ENCODE measurements around the gene COL18A1. TPM values are rescaled to one million over a fixed set of nuclear protein-coding genes. Genes with fewer than 3 reads are reported as not detected.

COL18A1 gene
- total RNA-seq, 1 experiment from 2014 or later, result 3.3 TPM

- Histone ChIP-seq H3K27me3 (replicated peaks; ENCODE audit: insufficient read depth, low read depth, low read length, poor library complexity) (peaks cover 19% of the 10 kb centered on the region), H3K4me3 (ENCODE audit: low read depth, low read length, poor library complexity, severe bottlenecking) (no peak overlapping the region), H3K9me3 (ENCODE audit: low read depth, low read length, poor library complexity, severe bottlenecking) (peaks cover 6% of the 10 kb centered on the region), H3K27ac (ENCODE audit: low read depth, low read length, poor library complexity, severe bottlenecking) (no peak overlapping the region), H3K4me1 (ENCODE audit: insufficient read depth, low read length, poor library complexity, severe bottlenecking) (no peaks in the 10 kb centered on the region), H3K36me3 (ENCODE audit: insufficient read depth, low read length, poor library complexity, severe bottlenecking) (no peaks in the 10 kb centered on the region)
- intact Hi-C loops (cut with micrococcal nuclease; ENCODE audit: unreplicated experiment), result no loop called here
- ChIA-PET CTCF (no interaction called here), POLR2A (ENCODE audit: low non-redundant PET) (no interaction called here)
- no TSS peak for BruUV-seq (replicated peaks)
- DNase-seq (ENCODE audit: low spot score), result no peak
- TF ChIP-seq EZH2 (IDR thresholded peaks at IDR 0.05; ENCODE audit: borderline replicate concordance, low read depth, low read length, poor library complexity, severe bottlenecking) (no peak), CTCF (conservative IDR thresholded peaks at IDR 0.05; ENCODE audit: low read depth, low read length) (no peak)
Measured at GRCh38 chr21:45447821-45448220, 42.9 kb downstream of the COL18A1 start.

- no peak for TF ChIP-seq CTCF (conservative IDR thresholded peaks at IDR 0.05; ENCODE audit: low read depth, low read length)
- no peak for TF ChIP-seq EZH2 (IDR thresholded peaks at IDR 0.05; ENCODE audit: borderline replicate concordance, low read depth, low read length, poor library complexity, severe bottlenecking)
- DNase-seq (ENCODE audit: low spot score), result no peak
- intact Hi-C loops (cut with micrococcal nuclease; ENCODE audit: unreplicated experiment), result no loop called here
- no TSS peak for BruUV-seq (replicated peaks)
- H3K4me3 ChIP-seq (ENCODE audit: low read depth, low read length, poor library complexity, severe bottlenecking), result no peak overlapping the region
- H3K9me3 ChIP-seq (ENCODE audit: low read depth, low read length, poor library complexity, severe bottlenecking), result peaks cover 6% of the 10 kb centered on the region
- POLR2A ChIA-PET (ENCODE audit: low non-redundant PET), result no interaction called here
- H3K27me3 ChIP-seq (replicated peaks; ENCODE audit: insufficient read depth, low read depth, low read length, poor library complexity), result peaks cover 19% of the 10 kb centered on the region
- no peaks in the 10 kb centered on the region for H3K4me1 ChIP-seq (ENCODE audit: insufficient read depth, low read length, poor library complexity, severe bottlenecking)
- H3K27ac ChIP-seq (ENCODE audit: low read depth, low read length, poor library complexity, severe bottlenecking), result no peak overlapping the region
- no peaks in the 10 kb centered on the region for H3K36me3 ChIP-seq (ENCODE audit: insufficient read depth, low read length, poor library complexity, severe bottlenecking)
- CTCF ChIA-PET, result no interaction called here
Measured at GRCh38 chr21:45448283-45448809, 43.4 kb downstream of the COL18A1 start.

- no peak for TF ChIP-seq CTCF (conservative IDR thresholded peaks at IDR 0.05; ENCODE audit: low read depth, low read length)
- no peak for TF ChIP-seq EZH2 (IDR thresholded peaks at IDR 0.05; ENCODE audit: borderline replicate concordance, low read depth, low read length, poor library complexity, severe bottlenecking)
- Histone ChIP-seq H3K27me3 (replicated peaks; ENCODE audit: insufficient read depth, low read depth, low read length, poor library complexity) (peaks cover 19% of the 10 kb centered on the region), H3K4me3 (ENCODE audit: low read depth, low read length, poor library complexity, severe bottlenecking) (no peak overlapping the region), H3K4me1 (ENCODE audit: insufficient read depth, low read length, poor library complexity, severe bottlenecking) (no peaks in the 10 kb centered on the region), H3K27ac (ENCODE audit: low read depth, low read length, poor library complexity, severe bottlenecking) (no peak overlapping the region), H3K36me3 (ENCODE audit: insufficient read depth, low read length, poor library complexity, severe bottlenecking) (no peaks in the 10 kb centered on the region), H3K9me3 (ENCODE audit: low read depth, low read length, poor library complexity, severe bottlenecking) (peaks cover 6% of the 10 kb centered on the region)
- DNase-seq (ENCODE audit: low spot score), result no peak
- POLR2A ChIA-PET (ENCODE audit: low non-redundant PET), result no interaction called here
- intact Hi-C loops (cut with micrococcal nuclease; ENCODE audit: unreplicated experiment), result no loop called here
- BruUV-seq (replicated peaks), result no TSS peak
- CTCF ChIA-PET, result no interaction called here
Measured at GRCh38 chr21:45448810-45449657, 44.1 kb downstream of the COL18A1 start.
